HG03280 (cell line): ENCODE results near the gene POU4F2.

Experiments
- ATAC-seq: cut with Tn5 transposase; IDR thresholded peaks from one replicate; pipeline ENCODE4 v1.9.1; 2021; ENCODE audit warnings: mild to moderate bottlenecking, moderate library complexity; ENCODE audit not compliant: unreplicated experiment

POU4F2 gene

GRCh38 chr4:146638786-146639505 lies at the start of gene POU4F2:
Gene POU4F2, plus strand, starts transcription at chr4:146638893. Its CDS starts 248 bp downstream, at chr4:146639141.
- no peak for ATAC-seq

DNA sequence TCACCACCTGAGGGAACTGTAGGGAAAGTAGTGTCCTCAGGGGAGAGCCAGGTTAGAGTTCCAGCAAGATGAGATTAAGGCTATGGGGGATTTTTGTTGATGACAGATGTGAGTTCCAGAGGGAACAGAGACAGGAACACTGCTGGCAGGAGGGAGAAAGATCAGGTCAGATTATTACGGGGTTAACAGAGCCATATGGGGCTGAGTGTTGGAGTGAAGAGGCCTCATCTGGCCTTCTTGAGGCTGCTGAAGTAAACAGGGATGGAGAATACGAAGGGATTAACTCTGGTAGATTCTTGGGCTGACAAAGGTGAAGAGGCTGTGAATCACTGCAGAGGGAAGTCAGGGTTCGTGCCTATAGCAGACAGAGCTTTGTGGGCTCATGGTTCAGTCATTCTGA lies 47.9 kb upstream of the POU4F2 start:
- ATAC-seq: no peak

DNA sequence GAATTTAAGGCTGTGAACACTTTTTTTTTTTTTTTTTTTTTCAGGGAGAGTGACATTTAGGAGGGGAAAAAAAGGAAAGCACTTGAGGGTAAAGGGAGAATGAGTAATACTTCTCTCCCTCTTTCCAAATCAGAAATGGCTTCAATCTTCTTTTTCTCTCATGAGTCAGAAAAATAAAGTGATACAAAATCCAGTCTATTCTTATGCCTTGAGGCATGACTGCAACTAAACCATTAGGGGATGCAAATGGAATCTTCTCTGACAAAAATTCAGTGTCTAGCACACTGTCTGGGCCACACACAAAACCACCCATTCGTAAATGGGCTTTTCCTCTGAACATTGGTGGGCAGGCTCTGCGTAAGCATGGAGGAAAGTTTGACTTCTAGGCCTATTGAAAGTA lies 46.7 kb upstream of the POU4F2 start:
- no peak for ATAC-seq

GRCh38 chr4:146632770-146633470 lies 5.8 kb upstream of the POU4F2 start:
- ATAC-seq: no peak

- ATAC-seq: no peak
Observed at GRCh38 chr4:146633471-146633800, 5.3 kb upstream of the POU4F2 start.

DNA sequence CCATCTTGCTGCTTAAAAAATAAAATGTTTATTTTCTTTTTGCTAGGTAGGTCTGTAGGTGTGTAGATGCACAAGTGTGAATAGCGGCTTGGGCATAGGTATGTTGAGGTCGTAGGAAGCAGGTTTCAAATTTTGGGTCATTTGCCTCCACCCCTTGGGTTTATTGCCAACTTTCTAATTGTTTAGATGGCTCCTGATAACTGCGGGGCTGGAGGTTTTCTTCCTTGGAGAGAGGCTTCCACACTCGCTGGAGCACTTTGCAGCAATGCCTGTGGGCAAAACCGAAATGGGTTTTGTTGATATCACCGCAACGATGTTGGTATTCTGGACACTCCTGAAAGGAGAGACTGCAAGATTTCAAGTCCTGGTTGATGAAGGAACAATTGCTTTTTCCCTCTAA lies 3.9 kb upstream of the POU4F2 start:
- no peak for ATAC-seq

DNA sequence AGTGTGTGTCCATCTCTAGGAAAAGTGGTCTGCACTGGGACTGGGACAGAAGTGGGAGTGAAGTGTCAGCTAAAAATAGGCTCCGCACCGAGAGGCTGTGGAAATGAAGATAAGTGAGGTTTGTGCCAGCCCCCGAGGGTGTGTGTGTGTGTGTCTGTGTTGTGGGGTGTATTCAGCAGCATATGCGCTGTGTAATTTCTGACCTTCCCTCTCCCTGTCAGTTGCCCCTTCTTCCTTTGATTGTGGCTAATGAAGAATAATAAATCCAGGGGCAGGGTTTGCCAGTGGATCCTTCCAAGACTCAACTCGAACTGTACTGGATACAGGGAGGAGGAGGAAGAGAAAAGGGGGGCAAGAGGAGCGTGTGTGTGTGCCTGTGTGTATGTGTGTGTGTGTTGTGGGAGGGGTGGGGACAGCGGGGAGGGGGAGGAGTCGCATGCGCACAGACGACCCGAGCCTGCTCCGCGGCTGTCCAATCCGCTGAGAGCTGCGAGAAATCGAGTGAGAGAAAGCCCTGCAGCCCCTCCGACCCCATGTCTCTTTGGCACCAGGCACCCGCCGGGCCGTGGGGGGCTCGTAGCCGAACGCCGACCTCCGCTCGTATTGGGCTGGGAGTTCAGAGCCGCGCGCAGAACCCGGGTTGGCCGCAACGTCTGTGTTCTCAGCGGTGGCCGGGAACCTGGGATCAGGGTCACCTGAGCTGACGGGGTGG lies 916 bp upstream of the POU4F2 start:
- no peak for ATAC-seq

- no peak for ATAC-seq
Observed at GRCh38 chr4:146638333-146638785, 334 bp upstream of the POU4F2 start.

DNA sequence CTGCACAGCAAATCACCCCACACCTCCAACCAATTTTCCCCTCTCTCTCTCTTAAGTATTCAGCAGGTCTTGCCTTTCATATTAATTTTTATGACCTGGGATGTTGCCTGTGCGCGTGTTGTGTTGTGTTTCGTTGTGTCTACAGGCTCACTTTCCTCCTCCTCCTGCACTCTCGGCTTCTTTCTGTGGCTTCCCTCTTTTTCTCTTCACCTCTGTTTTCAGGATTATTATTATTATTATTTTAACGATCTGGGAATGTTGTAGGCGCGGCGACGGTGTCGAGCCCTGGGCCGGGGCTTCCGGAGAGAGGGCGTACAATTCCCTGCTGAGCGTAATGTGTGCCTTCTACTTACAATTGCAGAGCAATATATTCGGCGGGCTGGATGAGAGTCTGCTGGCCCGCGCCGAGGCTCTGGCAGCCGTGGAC lies 826 bp downstream of the POU4F2 start:
- no peak for ATAC-seq

GRCh38 chr4:146640021-146640464 lies 1.4 kb downstream of the POU4F2 start:
- ATAC-seq: no peak

DNA sequence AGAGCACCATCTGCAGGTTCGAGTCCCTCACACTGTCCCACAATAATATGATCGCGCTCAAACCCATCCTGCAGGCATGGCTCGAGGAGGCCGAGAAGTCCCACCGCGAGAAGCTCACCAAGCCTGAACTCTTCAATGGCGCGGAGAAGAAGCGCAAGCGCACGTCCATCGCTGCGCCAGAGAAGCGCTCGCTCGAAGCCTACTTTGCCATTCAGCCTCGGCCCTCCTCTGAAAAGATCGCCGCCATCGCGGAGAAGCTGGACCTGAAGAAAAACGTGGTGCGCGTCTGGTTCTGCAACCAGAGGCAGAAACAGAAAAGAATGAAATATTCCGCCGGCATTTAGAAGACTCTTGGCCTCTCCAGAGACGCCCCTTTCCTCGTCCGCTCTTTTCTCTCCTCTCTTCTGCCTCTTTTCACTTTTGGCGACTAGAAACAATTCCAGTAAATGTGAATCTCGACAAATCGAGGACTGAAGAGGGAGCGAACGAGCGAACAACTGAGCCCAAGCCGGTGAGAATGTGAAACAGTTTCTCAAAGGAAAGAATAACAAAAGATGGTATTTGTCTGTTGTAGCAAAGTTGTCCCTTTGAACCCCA lies 1.9 kb downstream of the POU4F2 start:
- no peak for ATAC-seq

DNA sequence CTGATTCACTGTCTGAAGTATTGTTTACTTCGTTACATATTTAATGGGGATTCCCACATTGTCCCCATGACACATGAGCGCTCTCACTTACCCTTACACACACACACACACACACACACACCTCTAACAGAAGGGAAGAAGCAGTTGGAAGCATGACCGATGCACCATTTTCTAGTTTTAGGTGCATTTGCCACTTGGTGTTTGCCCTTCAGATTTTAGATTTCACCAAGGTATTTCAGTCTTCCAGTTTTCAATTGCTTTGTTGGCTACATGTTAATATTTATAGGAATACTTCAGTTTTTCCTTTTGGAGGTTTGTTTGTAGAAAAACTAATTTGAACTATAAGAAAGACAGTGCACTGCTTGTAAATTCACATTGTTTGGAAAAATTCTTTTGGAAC lies 3.1 kb downstream of the POU4F2 start:
- ATAC-seq: no peak

DNA sequence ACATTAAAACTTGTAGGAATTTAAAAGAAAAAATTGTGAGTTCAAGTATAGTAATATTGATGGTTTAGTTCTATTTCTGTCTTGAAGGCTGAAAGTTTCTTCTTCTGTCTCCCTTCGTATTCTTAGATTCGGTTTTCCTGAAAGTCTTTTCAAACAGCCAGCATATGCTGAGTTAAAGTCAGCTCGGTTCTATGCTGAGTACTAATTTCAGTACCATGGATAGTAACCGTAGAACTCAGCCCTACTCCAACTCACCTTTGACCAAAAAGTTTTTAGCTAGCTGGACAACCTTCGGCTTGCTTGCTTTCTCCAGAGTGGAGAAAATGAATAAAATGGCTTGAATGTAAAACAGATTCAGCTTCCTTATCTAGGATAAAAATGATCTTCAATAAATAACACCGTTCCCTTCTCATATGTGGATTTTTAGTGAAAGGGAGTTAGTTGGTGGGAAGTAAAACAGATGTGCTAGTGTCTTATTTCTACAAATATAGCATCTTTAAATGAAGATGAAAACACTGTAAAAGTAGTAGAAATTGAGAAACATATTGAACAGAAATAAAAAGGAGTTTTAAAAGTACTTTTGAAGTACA lies 5.2 kb downstream of the POU4F2 start:
- no peak for ATAC-seq

GRCh38 chr4:146645921-146646320 lies 7.2 kb downstream of the POU4F2 start:
- ATAC-seq: no peak

GRCh38 chr4:146646593-146647325 lies 8.1 kb downstream of the POU4F2 start:
- no peak for ATAC-seq

GRCh38 chr4:146647615-146648460 lies 9.1 kb downstream of the POU4F2 start:
- ATAC-seq: no peak

- ATAC-seq: no peak
Observed at GRCh38 chr4:146648461-146648783, 9.7 kb downstream of the POU4F2 start.

- no peak for ATAC-seq
Observed at GRCh38 chr4:146649232-146649631, 10.5 kb downstream of the POU4F2 start.

DNA sequence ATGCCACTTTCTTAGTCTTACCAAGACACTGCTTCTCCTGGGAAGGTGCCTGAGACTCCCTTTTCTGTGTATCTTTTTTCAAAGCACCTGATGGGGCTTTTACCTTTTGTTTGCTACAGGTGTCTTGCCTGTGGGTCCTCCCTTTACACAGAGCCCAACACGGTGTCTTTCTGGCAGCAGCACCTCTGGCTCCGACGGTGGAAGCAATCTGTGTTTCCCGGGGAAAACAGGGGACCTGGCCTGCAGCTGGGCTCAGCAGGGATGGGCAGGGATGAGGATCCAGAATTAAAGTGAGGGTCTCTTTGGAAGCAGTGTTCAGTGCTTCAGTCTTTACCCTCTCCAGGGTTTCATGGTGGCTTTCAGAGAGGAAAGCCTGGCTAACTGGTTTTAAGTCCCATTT lies 11.3 kb downstream of the POU4F2 start:
- no peak for ATAC-seq
